Endothelial cell of umbilical vein (primary cell): ENCODE results near the gene KCNH5. TPM values are rescaled to one million over a fixed set of nuclear protein-coding genes. Genes with fewer than 3 reads are reported as not detected.

Experiments used
- BruUV-seq: library from RNA; stranded (reverse); fragments of 400-500 nt; replicated peaks from 2 replicates; lab custom pipeline; 2021; lab: Mats Ljungman, UMichigan
- CTCF ChIA-PET: fragments of 300-600, 350-600 bp; sonication (Branson Sonifier 250); formaldehyde crosslinking; loops from one replicate; lab custom pipeline; 2021; ENCODE audit warnings: antibody characterized with exemption, inconsistent platforms; lab: Charles Lee
- POLR2A ChIA-PET: fragments of 300-600, 350-600 bp; sonication (Branson Sonifier 250); formaldehyde crosslinking; loops from one replicate; lab custom pipeline; 2021; ENCODE audit warnings: antibody characterized with exemption, inconsistent platforms; lab: Charles Lee
- DNase-seq: peaks from one replicate; pipeline ENCODE4 v3.0.0-alpha.2; 2011; ENCODE audit warnings: low read depth, low spot score
- FAIRE-seq: peaks from 2 replicates; lab custom pipeline; 2011; peaks lifted over from hg19 to GRCh38; lab: Jason Lieb, UNC
- H2AFZ ChIP-seq: 2 replicates; pipeline ENCODE4 v1.6.0; 2012; ENCODE audit warnings: low read depth, low read length, control low read depth, inconsistent platforms
- H3K27ac ChIP-seq: 2 replicates; pipeline ENCODE4 v1.5.1; 2011; ENCODE audit warnings: low read depth, mild to moderate bottlenecking, control low read depth, low read length, moderate library complexity; ENCODE audit not compliant: insufficient read depth
- H3K27me3 ChIP-seq, 2 experiments: 2 replicates each; pipeline versions ENCODE4 v1.6.0 to v1.6.1; 2011; ENCODE audit warnings: low read length in 2 of 2, mixed read lengths in 1 of 2; ENCODE audit not compliant: control insufficient read depth in 2 of 2, insufficient read depth in 2 of 2
- H3K36me3 ChIP-seq, 2 experiments: 2 replicates in 1 of 2; 3 replicates in 1 of 2; pipeline ENCODE4 v1.5.1; 2011; ENCODE audit warnings: low read length in 2 of 2, mild to moderate bottlenecking in 1 of 2, moderate library complexity in 1 of 2; ENCODE audit not compliant: control insufficient read depth in 2 of 2, insufficient read depth in 2 of 2; ENCODE audit errors: extremely low read depth in 1 of 2
- H3K4me1 ChIP-seq: 3 replicates; pipeline ENCODE4 v1.5.1; 2011; ENCODE audit warnings: mild to moderate bottlenecking, low read length; ENCODE audit not compliant: control insufficient read depth, insufficient read depth; ENCODE audit errors: extremely low read depth
- H3K4me2 ChIP-seq: 2 replicates; pipeline ENCODE4 v1.6.1; 2011; ENCODE audit warnings: low read length, control low read depth, mixed read lengths; ENCODE audit not compliant: insufficient read depth
- H3K4me3 ChIP-seq, 3 experiments: fragments of 200-600 bp in 1 of 3; sonication (generic), shearing (Covaris generic) in 1 of 3; replicated peaks in 1 of 3; 2 replicates each; pipeline ENCODE4 v1.5.1; 2011 to 2016; ENCODE audit warnings: control low read depth in 3 of 3, low read length in 3 of 3, mild to moderate bottlenecking in 2 of 3, inconsistent platforms in 1 of 3, low read depth in 1 of 3, moderate library complexity in 1 of 3; ENCODE audit not compliant: insufficient read depth in 1 of 3
- H3K79me2 ChIP-seq: 2 replicates; pipeline ENCODE4 v1.6.0; 2012; ENCODE audit warnings: low read length, inconsistent platforms; ENCODE audit not compliant: control insufficient read depth, insufficient read depth
- H3K9ac ChIP-seq: replicated peaks from 2 replicates; pipeline ENCODE3; 2011; ENCODE audit warnings: low read length, control low read depth; ENCODE audit not compliant: insufficient read depth; ENCODE audit errors: extremely low read depth
- H3K9me1 ChIP-seq: replicated peaks from 3 replicates; pipeline ENCODE4 v1.6.0; 2011; ENCODE audit warnings: mild to moderate bottlenecking, low read length; ENCODE audit not compliant: control insufficient read depth, insufficient read depth; ENCODE audit errors: extremely low read depth
- H3K9me3 ChIP-seq: replicated peaks from 2 replicates; pipeline ENCODE4 v1.5.1; 2012; ENCODE audit warnings: low read length, inconsistent platforms; ENCODE audit not compliant: control insufficient read depth, insufficient read depth
- H4K20me1 ChIP-seq: replicated peaks from 2 replicates; pipeline ENCODE3; 2011; ENCODE audit warnings: mild to moderate bottlenecking, low read length; ENCODE audit not compliant: control insufficient read depth, insufficient read depth; ENCODE audit errors: extremely low read depth
- EZH2 ChIP-seq: IDR thresholded peaks from 2 replicates; pipeline ENCODE4 v1.6.1; 2012; ENCODE audit warnings: borderline replicate concordance, low read depth, mild to moderate bottlenecking, moderate library complexity, low read length, inconsistent platforms; ENCODE audit not compliant: severe bottlenecking
- FOS ChIP-seq: IDR thresholded peaks from 2 replicates; pipeline ENCODE4 v1.6.1; 2011; ENCODE audit warnings: mild to moderate bottlenecking, low read length, moderate library complexity, borderline replicate concordance; ENCODE audit not compliant: insufficient read depth
- GATA2 ChIP-seq: IDR thresholded peaks from 2 replicates; pipeline ENCODE4 v1.7.0; 2011; ENCODE audit warnings: low read depth, mild to moderate bottlenecking, moderate library complexity, mixed read lengths, low read length; ENCODE audit not compliant: insufficient read length, insufficient read depth
- JUN ChIP-seq: IDR thresholded peaks from 2 replicates; pipeline ENCODE4 v1.6.1; 2011; ENCODE audit warnings: borderline replicate concordance, low read depth; ENCODE audit not compliant: insufficient read length, insufficient read depth
- MYC ChIP-seq: IDR thresholded peaks from one replicate; pipeline ENCODE4 v1.6.1; 2011; ENCODE audit warnings: mild to moderate bottlenecking, low read depth, low read length
- POLR2A ChIP-seq: IDR thresholded peaks from 2 replicates; pipeline ENCODE4 v1.6.1; 2012; ENCODE audit warnings: low read depth, mild to moderate bottlenecking, control low read depth, low read length
- POLR2AphosphoS5 ChIP-seq: IDR thresholded peaks from 2 replicates; pipeline ENCODE4 v1.6.1; 2012; ENCODE audit warnings: low read depth, mild to moderate bottlenecking, control low read depth, low read length, moderate library complexity; ENCODE audit not compliant: insufficient read depth
- dilution Hi-C: fragments of 300-500 bp; cut with MboI; formaldehyde crosslinking; loops from one replicate; pipeline ENCODE4 v1.15.0; 2019; ENCODE audit warnings: low sequenced_read_pairs; ENCODE audit not compliant: extremely low pct_ligation_motif_present
- intact Hi-C: fragments of 100-400 bp; cut with micrococcal nuclease; formaldehyde crosslinking; loops from one replicate; pipeline ENCODE4 v1.10.0; 2022
- polyA plus RNA-seq, 4 experiments: library from polyadenylated mRNA; depleted of rRNA in 3 of 4; stranded (reverse) in 3 of 4; unstranded in 1 of 4; fragments of >200 nt; gene quantifications; 2 replicates each; pipeline versions ENCODE4 v1.2.1 to v1.2.3, GENCODE V29; 2011 to 2012; ENCODE audit warnings: missing spikeins in 1 of 4
- total RNA-seq: library from RNA; stranded (reverse); gene quantifications from 2 replicates; pipeline ENCODE4 v1.2.3, GENCODE V29; 2021
- TF ChIP-seq, protein P1 (sequence below): IDR thresholded peaks from 2 replicates; pipeline ENCODE4 v1.6.1; 2011; ENCODE audit not compliant: insufficient read depth, insufficient read length
- TF ChIP-seq, protein P2 (sequence below), 2 donors: IDR thresholded peaks; 1 replicate in 1 of 2; 2 replicates in 1 of 2; pipeline ENCODE4 v1.5.1; 2011; ENCODE audit warnings: low read length in 2 of 2, mild to moderate bottlenecking in 2 of 2, moderate library complexity in 2 of 2, control low read depth in 1 of 2, inconsistent platforms in 1 of 2, low read depth in 1 of 2; ENCODE audit not compliant: insufficient read depth in 1 of 2; ENCODE audit errors: extremely low read depth in 1 of 2

The KCNH5 gene
- total and polyA plus RNA-seq, 2 donors (not counting 3 experiments of a cell fraction or from before 2014, with no cell fraction given), result not detected

DNA sequence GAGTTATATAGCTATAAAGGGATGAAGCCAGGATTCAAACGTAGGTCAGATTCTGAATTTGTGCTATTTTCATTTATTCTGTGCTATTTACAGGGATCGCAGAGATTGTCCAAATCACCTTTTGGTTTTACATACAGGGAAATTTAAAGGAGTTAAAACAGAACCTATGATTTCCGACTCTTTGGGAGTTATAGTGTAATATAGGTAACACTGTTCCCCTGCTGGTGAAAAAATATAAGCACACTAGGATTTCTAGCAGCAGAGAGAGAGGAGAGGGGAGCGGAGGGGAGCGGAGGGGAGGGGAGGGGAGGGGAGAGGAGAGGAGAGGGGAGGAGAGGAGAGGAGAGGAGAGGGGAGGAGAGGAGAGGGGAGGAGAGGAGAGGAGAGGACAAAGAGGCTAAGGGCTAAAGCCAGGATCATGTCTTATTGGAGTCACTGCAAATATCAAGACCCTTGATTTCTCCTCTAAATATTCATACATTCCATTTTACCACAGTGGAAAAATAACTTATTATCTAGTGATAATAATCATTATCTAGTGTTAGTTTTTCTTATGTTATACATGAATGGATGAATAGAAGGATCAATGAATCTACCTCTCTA, 46.2 kb upstream of the KCNH5 start:
- H3K9me1 ChIP-seq, result peaks cover 2% of the 10 kb centered on the region
- no peaks in the 10 kb centered on the region for H3K79me2 ChIP-seq
- intact Hi-C loops (no loop called here), dilution Hi-C loops (no loop called here)
- no peak for FAIRE-seq
- H2AFZ ChIP-seq, result no peak overlapping the region
- no peaks in the 10 kb centered on the region for H3K36me3 ChIP-seq
- no TSS peak for BruUV-seq
- no peaks in the 10 kb centered on the region for H3K9me3 ChIP-seq
- CTCF ChIA-PET, result interaction anchor here (0.9 to 1.0 kb wide), 4 partner anchors 11 to 26 kb away, joined by 3 to 6 read pairs (median 4); no protein-coding TSS in a partner anchor
- no peaks in the 10 kb centered on the region for H3K4me1 ChIP-seq
- H3K4me3 ChIP-seq, result no peak overlapping the region
- no peaks in the 10 kb centered on the region for H3K27me3 ChIP-seq
- no peak overlapping the region for H3K4me2 ChIP-seq
- no peak overlapping the region for H3K9ac ChIP-seq
- TF ChIP-seq EZH2, result no peak
- TF ChIP-seq, protein P1, sequence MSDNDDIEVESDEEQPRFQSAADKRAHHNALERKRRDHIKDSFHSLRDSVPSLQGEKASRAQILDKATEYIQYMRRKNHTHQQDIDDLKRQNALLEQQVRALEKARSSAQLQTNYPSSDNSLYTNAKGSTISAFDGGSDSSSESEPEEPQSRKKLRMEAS, result no peak
- TF ChIP-seq FOS, result no peak
- TF ChIP-seq, protein P2, sequence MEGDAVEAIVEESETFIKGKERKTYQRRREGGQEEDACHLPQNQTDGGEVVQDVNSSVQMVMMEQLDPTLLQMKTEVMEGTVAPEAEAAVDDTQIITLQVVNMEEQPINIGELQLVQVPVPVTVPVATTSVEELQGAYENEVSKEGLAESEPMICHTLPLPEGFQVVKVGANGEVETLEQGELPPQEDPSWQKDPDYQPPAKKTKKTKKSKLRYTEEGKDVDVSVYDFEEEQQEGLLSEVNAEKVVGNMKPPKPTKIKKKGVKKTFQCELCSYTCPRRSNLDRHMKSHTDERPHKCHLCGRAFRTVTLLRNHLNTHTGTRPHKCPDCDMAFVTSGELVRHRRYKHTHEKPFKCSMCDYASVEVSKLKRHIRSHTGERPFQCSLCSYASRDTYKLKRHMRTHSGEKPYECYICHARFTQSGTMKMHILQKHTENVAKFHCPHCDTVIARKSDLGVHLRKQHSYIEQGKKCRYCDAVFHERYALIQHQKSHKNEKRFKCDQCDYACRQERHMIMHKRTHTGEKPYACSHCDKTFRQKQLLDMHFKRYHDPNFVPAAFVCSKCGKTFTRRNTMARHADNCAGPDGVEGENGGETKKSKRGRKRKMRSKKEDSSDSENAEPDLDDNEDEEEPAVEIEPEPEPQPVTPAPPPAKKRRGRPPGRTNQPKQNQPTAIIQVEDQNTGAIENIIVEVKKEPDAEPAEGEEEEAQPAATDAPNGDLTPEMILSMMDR (IDR thresholded peaks at IDR 0.05; ENCODE audit: extremely low read depth in 1 of 2, insufficient read depth in 1 of 2, low read depth in 1 of 2, low read length in 2 of 2), result no peak
- no peak for TF ChIP-seq POLR2AphosphoS5
- no peak for TF ChIP-seq GATA2
- no peak for TF ChIP-seq MYC
- no peak for TF ChIP-seq JUN
- no peak for TF ChIP-seq POLR2A
- H4K20me1 ChIP-seq, result no peaks in the 10 kb centered on the region
- H3K27ac ChIP-seq, result no peak overlapping the region
- DNase-seq, result no peak
- POLR2A ChIA-PET, result no interaction called here
